PC-3 (cell line): ENCODE measurements around the gene LSMEM2. TPM values are rescaled to one million over a fixed set of nuclear protein-coding genes. Genes with fewer than 3 reads are reported as not detected.

Experiments used
- ATAC-seq: fragments of 200-7000 bp; cut with Tn5 transposase; 2 replicates; pipeline ENCODE4 v1.9.1; 2020; ENCODE audit warnings: mild to moderate bottlenecking, moderate library complexity
- BruUV-seq: library from RNA; stranded (reverse); fragments of 400-500 nt; replicated peaks from 2 replicates; lab custom pipeline; 2021; lab: Mats Ljungman, UMichigan
- CTCF ChIA-PET: fragments of 300-600 bp; sonication (Branson Sonifier 250); formaldehyde crosslinking; loops from one replicate; lab custom pipeline; 2022; ENCODE audit warnings: antibody characterized with exemption; lab: Charles Lee
- POLR2A ChIA-PET: fragments of 300-600 bp; sonication (Branson Sonifier 250); formaldehyde crosslinking; loops from one replicate; lab custom pipeline; 2022; ENCODE audit warnings: antibody characterized with exemption; ENCODE audit not compliant: unreplicated experiment; lab: Charles Lee
- DNase-seq: peaks from one replicate; pipeline ENCODE4 v3.0.0-alpha.2; 2015
- H2AFZ ChIP-seq: fragments of 300-600 bp; sonication (generic); 2 replicates; pipeline ENCODE4 v1.6.0; 2016; ENCODE audit warnings: antibody characterized with exemption, low read length
- H3F3A ChIP-seq: fragments of 300-600 bp; sonication (generic); one replicate; pipeline ENCODE4 v1.6.0; 2017; ENCODE audit warnings: antibody characterized with exemption, low read length, control low read depth, mild to moderate bottlenecking; ENCODE audit not compliant: unreplicated experiment
- H3K27ac ChIP-seq: fragments of 300-600 bp; sonication (generic); 2 replicates; pipeline ENCODE4 v1.5.1; 2016; ENCODE audit warnings: mild to moderate bottlenecking, low read length
- H3K27me3 ChIP-seq: fragments of 300-600 bp; sonication (generic); 2 replicates; pipeline ENCODE4 v1.6.1; 2016; ENCODE audit warnings: low read length, mixed read lengths
- H3K36me3 ChIP-seq: fragments of 300-600 bp; sonication (generic); 2 replicates; pipeline ENCODE4 v1.6.1; 2016; ENCODE audit warnings: low read depth, mixed run types, low read length, mixed read lengths
- H3K4me1 ChIP-seq: fragments of 300-600 bp; sonication (generic); 2 replicates; pipeline ENCODE4 v1.5.1; 2016; ENCODE audit warnings: low read length; ENCODE audit not compliant: insufficient read depth
- H3K4me2 ChIP-seq: fragments of 300-600 bp; sonication (generic); 2 replicates; pipeline ENCODE4 v1.6.0; 2016; ENCODE audit warnings: low read length
- H3K4me3 ChIP-seq: fragments of 300-600 bp; sonication (generic); 2 replicates; pipeline ENCODE4 v1.5.1; 2016; ENCODE audit warnings: mild to moderate bottlenecking, low read length, mixed read lengths
- H3K79me2 ChIP-seq: fragments of 300-600 bp; sonication (generic); 2 replicates; pipeline ENCODE4 v1.6.1; 2017; ENCODE audit warnings: low read length, mixed read lengths
- H3K9ac ChIP-seq: fragments of 300-600 bp; sonication (generic); 2 replicates; pipeline ENCODE4 v1.6.0; 2016; ENCODE audit warnings: mild to moderate bottlenecking, low read length
- H3K9me2 ChIP-seq: fragments of 300-600 bp; sonication (generic); replicated peaks from 2 replicates; pipeline ENCODE4 v1.6.1; 2016; ENCODE audit warnings: mixed run types, low read length, mixed read lengths
- H3K9me3 ChIP-seq: fragments of 300-600 bp; sonication (generic); 2 replicates; pipeline ENCODE4 v1.6.1; 2016; ENCODE audit warnings: low read length, mixed read lengths
- H4K20me1 ChIP-seq: fragments of 300-600 bp; sonication (generic); 2 replicates; pipeline ENCODE4 v1.6.1; 2016; ENCODE audit warnings: low read length, mixed read lengths
- EZH2 ChIP-seq: fragments of 300-600 bp; sonication (generic); IDR thresholded peaks from one replicate; pipeline ENCODE4 v1.6.1; 2017; ENCODE audit warnings: antibody characterized with exemption, mild to moderate bottlenecking, low read length; ENCODE audit not compliant: unreplicated experiment
- EZH2phosphoT487 ChIP-seq: fragments of 300-600 bp; sonication (generic); IDR thresholded peaks from 2 replicates; pipeline ENCODE4 v1.6.1; 2018; ENCODE audit warnings: mild to moderate bottlenecking, antibody characterized with exemption, low read length, borderline replicate concordance
- intact Hi-C: fragments of 100-400 bp; cut with micrococcal nuclease; formaldehyde crosslinking; loops from 2 replicates; pipeline ENCODE4 v1.9.0; 2023
- total RNA-seq: library from RNA; depleted of rRNA; stranded (reverse); fragments of >200 nt; gene quantifications from 2 replicates; pipeline ENCODE4 v1.2.3, GENCODE V29; 2014
- TF ChIP-seq, protein P1 (sequence below): fragments of 300-600 bp; sonication (generic); conservative IDR thresholded peaks from 2 replicates; pipeline ENCODE4 v1.5.1; 2017; ENCODE audit warnings: antibody characterized with exemption, low read depth, mild to moderate bottlenecking, low read length

Gene LSMEM2
- total RNA-seq, 1 experiment from 2014 or later: not detected

DNA sequence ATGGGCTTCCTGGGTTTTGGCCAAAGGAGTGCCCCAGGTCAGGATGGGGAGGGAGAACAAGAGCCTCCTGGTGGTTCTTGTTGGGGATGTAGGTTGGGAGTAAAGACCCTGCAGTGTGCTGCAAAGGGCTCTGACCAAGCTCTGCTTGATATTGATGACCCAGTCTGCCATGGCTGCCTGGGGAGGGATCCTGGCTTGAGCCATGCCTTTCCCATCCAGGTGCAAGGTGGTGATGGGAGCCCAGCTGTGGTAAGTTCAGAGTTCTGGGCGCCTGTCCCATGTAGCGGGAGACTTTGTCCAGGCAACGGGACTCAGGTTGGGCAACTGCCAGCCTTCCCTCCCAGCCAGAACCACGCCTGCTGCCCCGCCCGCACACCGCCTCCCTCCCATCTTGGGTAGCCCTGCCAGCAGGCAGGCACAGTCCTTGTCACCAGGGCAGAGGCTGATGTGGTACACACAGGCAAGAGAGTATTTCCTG is 40.3 kb upstream of the LSMEM2 start:
- Histone ChIP-seq H2AFZ (no peak overlapping the region), H3K4me2 (peak overlapping the region; percentile 98), H3K27ac (peak overlapping the region; percentile 55), H3K9me2 (no peaks in the 10 kb centered on the region), H3K4me3 (peak overlapping the region; percentile 78), H4K20me1 (peaks cover 42% of the 10 kb centered on the region), H3K27me3 (no peaks in the 10 kb centered on the region), H3F3A (peaks cover 5% of the 10 kb centered on the region), H3K9ac (peak overlapping the region; percentile 85), H3K79me2 (peaks cover 75% of the 10 kb centered on the region), H3K36me3 (peaks cover 7% of the 10 kb centered on the region; the same call in 1 of the 2 replicates), H3K4me1 (peaks cover 15% of the 10 kb centered on the region), H3K9me3 (no peaks in the 10 kb centered on the region)
- DNase-seq (peak; percentile 81), ATAC-seq (peak; percentile 16)
- ChIA-PET POLR2A (no interaction called here), CTCF (no interaction called here)
- intact Hi-C loops: no loop called here
- BruUV-seq: no TSS peak
- TF ChIP-seq EZH2 (no peak), EZH2phosphoT487 (no peak)
- TF ChIP-seq, protein P1, sequence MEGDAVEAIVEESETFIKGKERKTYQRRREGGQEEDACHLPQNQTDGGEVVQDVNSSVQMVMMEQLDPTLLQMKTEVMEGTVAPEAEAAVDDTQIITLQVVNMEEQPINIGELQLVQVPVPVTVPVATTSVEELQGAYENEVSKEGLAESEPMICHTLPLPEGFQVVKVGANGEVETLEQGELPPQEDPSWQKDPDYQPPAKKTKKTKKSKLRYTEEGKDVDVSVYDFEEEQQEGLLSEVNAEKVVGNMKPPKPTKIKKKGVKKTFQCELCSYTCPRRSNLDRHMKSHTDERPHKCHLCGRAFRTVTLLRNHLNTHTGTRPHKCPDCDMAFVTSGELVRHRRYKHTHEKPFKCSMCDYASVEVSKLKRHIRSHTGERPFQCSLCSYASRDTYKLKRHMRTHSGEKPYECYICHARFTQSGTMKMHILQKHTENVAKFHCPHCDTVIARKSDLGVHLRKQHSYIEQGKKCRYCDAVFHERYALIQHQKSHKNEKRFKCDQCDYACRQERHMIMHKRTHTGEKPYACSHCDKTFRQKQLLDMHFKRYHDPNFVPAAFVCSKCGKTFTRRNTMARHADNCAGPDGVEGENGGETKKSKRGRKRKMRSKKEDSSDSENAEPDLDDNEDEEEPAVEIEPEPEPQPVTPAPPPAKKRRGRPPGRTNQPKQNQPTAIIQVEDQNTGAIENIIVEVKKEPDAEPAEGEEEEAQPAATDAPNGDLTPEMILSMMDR: 0 out of 2 replicates have a peak, but pooled peaks have one; percentile 17

DNA sequence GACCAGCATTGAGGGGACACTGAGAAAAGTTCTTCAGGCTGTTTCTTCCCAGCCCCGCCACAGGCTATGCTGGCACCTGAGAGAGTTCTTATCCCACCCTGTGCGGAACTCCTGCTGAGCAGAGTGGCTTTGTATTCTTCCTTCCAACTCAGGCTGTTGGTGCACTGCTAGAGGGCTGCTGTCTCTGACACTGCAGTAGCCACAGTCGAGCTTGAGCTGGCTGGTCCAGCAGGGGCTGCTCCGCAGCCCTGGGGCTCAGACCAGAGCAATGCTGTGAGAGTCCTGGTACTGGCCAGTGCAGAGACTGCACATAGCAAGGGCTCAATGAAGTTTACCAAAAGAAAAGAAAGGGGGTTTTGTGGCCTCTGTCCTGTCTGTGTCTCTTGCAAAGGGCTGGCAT is 39.2 kb upstream of the LSMEM2 start:
- no TSS peak for BruUV-seq
- Histone ChIP-seq H3K4me2 (peak overlapping the region; percentile 98), H3K9me2 (no peaks in the 10 kb centered on the region), H3K9ac (no peak overlapping the region), H3K27ac (no peak overlapping the region), H3K4me1 (peaks cover 15% of the 10 kb centered on the region), H4K20me1 (peaks cover 42% of the 10 kb centered on the region), H3K79me2 (peaks cover 84% of the 10 kb centered on the region), H3K4me3 (no peak overlapping the region), H3K27me3 (no peaks in the 10 kb centered on the region), H3K9me3 (no peaks in the 10 kb centered on the region), H3F3A (peaks cover 5% of the 10 kb centered on the region), H2AFZ (no peak overlapping the region), H3K36me3 (peaks cover 10% of the 10 kb centered on the region; the same call in 1 of the 2 replicates)
- TF ChIP-seq EZH2phosphoT487 (no peak), EZH2 (no peak)
- TF ChIP-seq, protein P1: no peak
- ChIA-PET POLR2A (no interaction called here), CTCF (no interaction called here)
- intact Hi-C loops: no loop called here
- no peak for ATAC-seq
- DNase-seq: no peak

DNA sequence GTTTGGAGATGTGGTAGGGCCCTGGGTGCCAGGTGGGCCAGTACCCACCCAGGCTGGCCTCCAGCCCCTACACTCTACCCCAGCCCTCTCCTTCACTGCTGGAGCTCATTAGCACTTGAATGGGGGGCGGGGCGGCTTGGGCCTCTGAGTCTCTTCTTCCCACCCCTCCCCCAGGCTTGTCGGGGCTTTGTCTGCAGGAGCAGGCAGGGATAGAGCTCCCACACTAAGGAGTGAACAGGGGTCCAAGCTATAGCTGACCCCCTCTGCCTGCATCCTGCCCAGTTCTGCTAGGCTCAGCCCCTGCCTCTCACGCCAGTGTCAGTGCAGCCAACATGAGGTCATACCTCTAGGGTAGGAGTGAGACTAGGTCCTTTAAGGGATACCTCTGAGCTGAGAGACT is 37.7 kb upstream of the LSMEM2 start:
- DNase-seq (no peak), ATAC-seq (no peak)
- Histone ChIP-seq H4K20me1 (peaks cover 42% of the 10 kb centered on the region), H3K36me3 (peaks cover 10% of the 10 kb centered on the region; the same call in 1 of the 2 replicates), H3K4me3 (no peak overlapping the region), H3K4me2 (no peak overlapping the region), H3K9me3 (no peaks in the 10 kb centered on the region), H3K9me2 (no peaks in the 10 kb centered on the region), H2AFZ (no peak overlapping the region), H3K9ac (no peak overlapping the region), H3K4me1 (peaks cover 24% of the 10 kb centered on the region), H3K27me3 (no peaks in the 10 kb centered on the region), H3K27ac (no peak overlapping the region), H3K79me2 (peaks cover 94% of the 10 kb centered on the region), H3F3A (peaks cover 5% of the 10 kb centered on the region)
- BruUV-seq: no TSS peak
- ChIA-PET POLR2A (no interaction called here), CTCF (no interaction called here)
- TF ChIP-seq, protein P1: no peak
- TF ChIP-seq EZH2 (no peak), EZH2phosphoT487 (no peak)
- intact Hi-C loops: no loop called here
